DOHH2 (cell line): Measurements from ENCODE around the gene SLC25A23.
A peak's percentile ranks its signal among the peaks of the same experiment; 100 is the strongest.
"Not testable (repeated sequence)": the region's sequence is repeated elsewhere in the genome, so short reads cannot be mapped to it uniquely, and the experiment has no call there.

Experiments
- H3F3A ChIP-seq: fragments of 200-600 bp; sonication (generic), shearing (Covaris generic); 2 replicates; pipeline ENCODE4 v1.6.0; 2016; ENCODE audit warnings: antibody characterized with exemption, mild to moderate bottlenecking; ENCODE audit not compliant: control insufficient read depth, insufficient read depth
- H3K27ac ChIP-seq: fragments of 200-600 bp; sonication (generic); 2 replicates; pipeline ENCODE4 v1.5.1; 2014; ENCODE audit warnings: low read depth, mild to moderate bottlenecking, low read length, moderate library complexity
- H3K27me3 ChIP-seq: fragments of 200-600 bp; sonication (generic); 2 replicates; pipeline ENCODE4 v1.6.1; 2014; ENCODE audit warnings: mild to moderate bottlenecking, low read length, mixed read lengths; ENCODE audit not compliant: control insufficient read depth
- H3K36me3 ChIP-seq: fragments of 200-600 bp; sonication (generic); 2 replicates; pipeline ENCODE4 v1.6.1; 2014; ENCODE audit warnings: mild to moderate bottlenecking, low read length, moderate library complexity, mixed read lengths; ENCODE audit not compliant: control insufficient read depth
- H3K4me1 ChIP-seq: fragments of 200-600 bp; sonication (generic); 2 replicates; pipeline ENCODE4 v1.6.1; 2014; ENCODE audit warnings: mild to moderate bottlenecking, low read length, mixed read lengths; ENCODE audit not compliant: control insufficient read depth
- H3K4me2 ChIP-seq: fragments of 200-600 bp; sonication (generic); 2 replicates; pipeline ENCODE4 v1.6.0; 2014; ENCODE audit warnings: mild to moderate bottlenecking, low read length, moderate library complexity
- H3K4me3 ChIP-seq: fragments of 200-600 bp; sonication (generic); 2 replicates; pipeline ENCODE4 v1.5.1; 2014; ENCODE audit warnings: mild to moderate bottlenecking, low read length, mixed read lengths
- H3K79me2 ChIP-seq: fragments of 200-600 bp; sonication (generic); 2 replicates; pipeline ENCODE4 v1.6.1; 2014; ENCODE audit warnings: mild to moderate bottlenecking, low read length, mixed read lengths; ENCODE audit not compliant: control insufficient read depth
- H3K9me2 ChIP-seq: fragments of 200-600 bp; sonication (generic); replicated peaks from 2 replicates; pipeline ENCODE4 v1.6.1; 2014; ENCODE audit warnings: mild to moderate bottlenecking, low read length, mixed read lengths; ENCODE audit not compliant: control insufficient read depth
- H3K9me3 ChIP-seq: fragments of 200-600 bp; sonication (generic); 2 replicates; pipeline ENCODE4 v1.6.1; 2014; ENCODE audit warnings: antibody characterized with exemption, low read length, mixed read lengths; ENCODE audit not compliant: control insufficient read depth, insufficient read depth
- H4K20me1 ChIP-seq: fragments of 200-600 bp; sonication (generic); 2 replicates; pipeline ENCODE4 v1.6.0; 2014; ENCODE audit warnings: low read depth, mild to moderate bottlenecking, antibody characterized with exemption, low read length, moderate library complexity; ENCODE audit not compliant: control insufficient read depth, insufficient read depth
- CTCF ChIP-seq: fragments of 200-600 bp; sonication (generic); IDR thresholded peaks from one replicate; pipeline ENCODE4 v1.5.1; 2014; ENCODE audit warnings: antibody characterized with exemption, mild to moderate bottlenecking, low read depth, low read length; ENCODE audit not compliant: poor library complexity, severe bottlenecking
- EZH2phosphoT487 ChIP-seq: fragments of 200-600 bp; sonication (generic); IDR thresholded peaks from 2 replicates; pipeline ENCODE4 v1.6.1; 2017; ENCODE audit warnings: borderline replicate concordance, mild to moderate bottlenecking, antibody characterized with exemption, low read length, moderate library complexity, mixed read lengths

Gene SLC25A23

DNA sequence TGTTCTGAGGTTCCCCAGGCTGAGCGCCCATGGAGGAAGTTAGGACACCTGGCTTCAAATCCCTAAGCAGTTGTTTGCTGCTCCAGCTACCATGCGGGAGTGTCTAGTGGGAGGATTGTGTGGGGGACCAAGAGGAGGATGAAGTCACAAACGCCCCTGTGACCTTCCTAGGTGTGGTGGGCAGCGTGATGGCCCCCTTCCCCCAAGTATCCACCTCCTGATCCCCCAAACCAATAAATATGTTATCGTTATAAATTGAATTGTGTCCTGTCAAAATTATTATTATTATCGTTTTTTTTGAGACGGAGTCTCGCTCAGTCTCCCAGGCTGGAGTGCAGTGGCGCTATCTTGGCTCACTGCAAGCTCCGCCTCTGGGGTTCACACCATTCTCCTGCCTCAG is 25.9 kb downstream of the SLC25A23 start, which contains the start of gene SLC25A41:
Gene SLC25A41, minus strand, starts transcription at position 101 of the 400 bp plus-strand sequence. Its CDS starts 70 bp downstream, at position 31.
- no peaks in the 10 kb centered on the region for H4K20me1 ChIP-seq
- no peak within 1 kb of the TSS for H3K27ac ChIP-seq
- H3K79me2 ChIP-seq: peaks cover 18% of the 10 kb centered on the region
- H3K27me3 ChIP-seq: no peaks in the 10 kb centered on the region
- H3K9me3 ChIP-seq: no peaks in the 10 kb centered on the region
- H3K36me3 ChIP-seq: no peaks in the 10 kb centered on the region
- H3K4me1 ChIP-seq: peaks cover 16% of the 10 kb centered on the region
- H3K9me2 ChIP-seq: no peaks in the 10 kb centered on the region
- H3F3A ChIP-seq: no peaks in the 10 kb centered on the region
- TF ChIP-seq CTCF: no peak
- TF ChIP-seq EZH2phosphoT487: no peak
- no peak within 1 kb of the TSS for H3K4me3 ChIP-seq
- no peak within 1 kb of the TSS for H3K4me2 ChIP-seq

- H3K36me3 ChIP-seq: no peaks in the 10 kb centered on the region
- H3K27me3 ChIP-seq: no peaks in the 10 kb centered on the region
- TF ChIP-seq CTCF: no peak
- TF ChIP-seq EZH2phosphoT487: no peak
- peaks cover 16% of the 10 kb centered on the region for H3K4me1 ChIP-seq
- no peaks in the 10 kb centered on the region for H3F3A ChIP-seq
- no peaks in the 10 kb centered on the region for H3K9me3 ChIP-seq
- no peaks in the 10 kb centered on the region for H3K9me2 ChIP-seq
- H3K27ac ChIP-seq: no peak overlapping the region
- peaks cover 18% of the 10 kb centered on the region for H3K79me2 ChIP-seq
- H3K4me2 ChIP-seq: no peak overlapping the region
- no peaks in the 10 kb centered on the region for H4K20me1 ChIP-seq
- no peak overlapping the region for H3K4me3 ChIP-seq
These were observed 26.4 kb downstream of the SLC25A23 start for GRCh38 chr19:6433165-6433564.

DNA sequence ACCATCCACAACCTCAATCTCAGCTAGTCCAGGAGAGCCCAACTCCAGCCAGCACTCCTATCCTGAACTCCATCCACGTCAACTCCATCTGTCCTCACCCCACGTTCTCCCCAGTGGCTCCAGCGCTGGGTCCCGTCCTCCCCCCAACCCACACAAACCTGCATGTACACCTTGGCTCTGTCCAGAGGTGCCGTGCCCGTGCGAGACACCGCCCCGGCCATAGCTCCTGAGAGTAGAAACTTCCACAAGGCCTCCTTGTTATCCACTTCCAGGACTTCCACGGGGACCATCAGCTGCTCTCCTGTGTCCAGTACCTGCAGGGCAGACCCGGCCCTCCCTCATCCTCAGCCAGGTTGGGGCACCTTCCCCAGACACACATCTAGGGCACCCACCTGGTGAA is 27.7 kb downstream of the SLC25A23 start:
- no peak for TF ChIP-seq EZH2phosphoT487
- no peaks in the 10 kb centered on the region for H3K9me3 ChIP-seq
- no peaks in the 10 kb centered on the region for H3K9me2 ChIP-seq
- H3K4me1 ChIP-seq: peaks cover 16% of the 10 kb centered on the region
- H4K20me1 ChIP-seq: no peaks in the 10 kb centered on the region
- peaks cover 18% of the 10 kb centered on the region for H3K79me2 ChIP-seq
- 0 out of 2 replicates have a peak, but pooled peaks cover 5% of the 10 kb centered on the region for H3F3A ChIP-seq
- no peak overlapping the region for H3K27ac ChIP-seq
- peak overlapping the region; percentile 21; the same call in 1 of the 2 replicates for H3K4me2 ChIP-seq
- no peaks in the 10 kb centered on the region for H3K36me3 ChIP-seq
- no peaks in the 10 kb centered on the region for H3K27me3 ChIP-seq
- H3K4me3 ChIP-seq: no peak overlapping the region

- Histone ChIP-seq H3K27ac (no peak overlapping the region), H3F3A (0 out of 2 replicates have a peak, but pooled peaks cover 5% of the 10 kb centered on the region), H3K9me2 (no peaks in the 10 kb centered on the region), H3K27me3 (no peaks in the 10 kb centered on the region), H3K36me3 (peaks cover 3% of the 10 kb centered on the region), H3K4me1 (peaks cover 26% of the 10 kb centered on the region), H4K20me1 (no peaks in the 10 kb centered on the region), H3K9me3 (peaks cover 6% of the 10 kb centered on the region; the same call in 1 of the 2 replicates), H3K4me2 (peak overlapping the region; percentile 72), H3K79me2 (peaks cover 25% of the 10 kb centered on the region), H3K4me3 (peak overlapping the region; percentile 63)
- TF ChIP-seq EZH2phosphoT487: no peak
- TF ChIP-seq CTCF: no peak
These were observed 30.0 kb downstream of the SLC25A23 start for GRCh38 chr19:6429419-6430221.

GRCh38 chr19:6428692-6429418 is 30.7 kb downstream of the SLC25A23 start:
- Histone ChIP-seq H3K79me2 (peaks cover 30% of the 10 kb centered on the region), H3K4me2 (peak overlapping the region; percentile 72; the same call in 1 of the 2 replicates), H3K4me3 (peak overlapping the region; percentile 63), H3K4me1 (peaks cover 26% of the 10 kb centered on the region)
- H3K27me3 ChIP-seq, H3K36me3 ChIP-seq, H3K27ac ChIP-seq, H3K9me2 ChIP-seq, H3K9me3 ChIP-seq, H4K20me1 ChIP-seq, H3F3A ChIP-seq: not testable (repeated sequence)
